Body of pancreas (tissue), 4 donors: Measurements from ENCODE around the gene ARHGAP24.

Experiments used
- CTCF ChIP-seq, 7 experiments: fragments of 450-650 bp in 4 of 7; fragments of 200-600 bp in 3 of 7; sonication (generic) in 3 of 7; IDR thresholded peaks; one replicate each; pipeline ENCODE4 v1.5.1; 2016 to 2019; ENCODE audit warnings: antibody characterized with exemption in 7 of 7
- POLR2A ChIP-seq, 3 donors: fragments of 450-650 bp; IDR thresholded peaks; one replicate each; pipeline ENCODE4 v1.6.1; 2016; ENCODE audit warnings: antibody characterized with exemption in 3 of 3, mild to moderate bottlenecking in 2 of 3

GRCh38 chr4:86001591-86001990 is 526.6 kb downstream of the ARHGAP24 start:
- TF ChIP-seq POLR2A (IDR thresholded peaks at IDR 0.05) (no peak), CTCF (IDR thresholded peaks at IDR 0.05) (no peak)
